GM19023 (cell line): Measurements from ENCODE around the gene PUS7.
"Not testable (repeated sequence)": the region's sequence is repeated elsewhere in the genome, so short reads cannot be mapped to it uniquely, and the experiment has no call there.

Source experiments
- ATAC-seq: cut with Tn5 transposase; IDR thresholded peaks from one replicate; pipeline ENCODE4 v1.9.1; 2021; ENCODE audit warnings: mild to moderate bottlenecking, moderate library complexity; ENCODE audit not compliant: unreplicated experiment

PUS7 gene

DNA sequence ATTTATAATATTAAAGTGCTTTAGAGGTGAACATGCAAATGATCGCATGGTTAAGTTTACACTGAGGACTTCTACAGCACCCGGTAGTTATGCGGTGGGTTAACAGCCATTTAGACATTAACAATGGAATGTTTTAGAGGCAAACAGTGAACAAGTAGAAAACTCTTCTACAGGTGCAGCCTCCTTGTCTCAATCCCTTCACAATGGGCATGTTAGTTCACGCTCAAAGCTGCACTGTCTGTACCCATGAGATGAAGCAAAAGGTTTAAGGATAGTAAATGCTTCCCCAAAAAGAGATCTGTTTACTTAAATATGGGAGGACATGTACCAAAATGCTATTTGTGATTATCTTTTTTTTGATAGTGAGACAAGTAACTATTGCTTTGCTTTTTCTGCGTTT, 25.1 kb downstream of the PUS7 start:
- ATAC-seq: no peak

DNA sequence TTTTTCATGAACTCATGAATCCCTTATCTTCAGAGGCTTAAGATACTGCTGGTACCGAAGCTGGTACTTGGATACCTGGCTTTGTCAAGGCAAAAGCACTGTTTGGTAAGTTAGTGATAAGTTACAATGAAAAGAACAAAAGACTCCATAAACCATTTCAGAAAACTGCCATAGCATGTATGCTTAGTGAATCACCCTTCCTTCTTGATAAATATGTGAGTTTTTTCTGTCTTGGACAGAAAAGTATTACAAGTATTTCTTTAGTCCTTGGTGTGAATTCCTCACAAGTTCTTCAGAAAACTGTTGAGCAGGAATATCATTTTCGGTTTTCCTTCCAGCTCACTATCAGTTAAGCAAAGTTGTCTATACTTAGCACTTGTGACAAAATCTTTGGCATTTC, 25.6 kb downstream of the PUS7 start:
- no peak for ATAC-seq

- ATAC-seq: no peak
Measured at GRCh38 chr7:105493923-105494315, 28.2 kb downstream of the PUS7 start.

- ATAC-seq: no peak
Measured at GRCh38 chr7:105493196-105493922, 28.7 kb downstream of the PUS7 start.

DNA sequence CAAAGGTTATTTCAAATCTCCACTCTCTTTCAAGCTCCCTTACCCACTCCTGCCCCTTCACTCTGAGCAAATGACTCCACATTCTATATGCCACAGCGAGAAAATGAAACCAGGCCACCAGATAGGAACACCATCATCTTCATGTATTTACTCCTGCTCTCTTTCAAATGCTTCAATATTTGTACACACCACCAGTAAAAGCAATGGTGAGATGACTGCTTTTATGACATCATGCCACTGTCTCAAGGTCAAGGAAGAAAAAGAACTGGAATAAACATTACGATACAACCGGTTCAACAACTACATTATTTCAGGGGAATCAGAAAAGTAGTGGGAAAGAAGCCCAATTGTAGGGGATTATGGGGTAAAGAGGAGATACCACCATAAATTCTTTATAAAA, 32.7 kb downstream of the PUS7 start:
- no peak for ATAC-seq

DNA sequence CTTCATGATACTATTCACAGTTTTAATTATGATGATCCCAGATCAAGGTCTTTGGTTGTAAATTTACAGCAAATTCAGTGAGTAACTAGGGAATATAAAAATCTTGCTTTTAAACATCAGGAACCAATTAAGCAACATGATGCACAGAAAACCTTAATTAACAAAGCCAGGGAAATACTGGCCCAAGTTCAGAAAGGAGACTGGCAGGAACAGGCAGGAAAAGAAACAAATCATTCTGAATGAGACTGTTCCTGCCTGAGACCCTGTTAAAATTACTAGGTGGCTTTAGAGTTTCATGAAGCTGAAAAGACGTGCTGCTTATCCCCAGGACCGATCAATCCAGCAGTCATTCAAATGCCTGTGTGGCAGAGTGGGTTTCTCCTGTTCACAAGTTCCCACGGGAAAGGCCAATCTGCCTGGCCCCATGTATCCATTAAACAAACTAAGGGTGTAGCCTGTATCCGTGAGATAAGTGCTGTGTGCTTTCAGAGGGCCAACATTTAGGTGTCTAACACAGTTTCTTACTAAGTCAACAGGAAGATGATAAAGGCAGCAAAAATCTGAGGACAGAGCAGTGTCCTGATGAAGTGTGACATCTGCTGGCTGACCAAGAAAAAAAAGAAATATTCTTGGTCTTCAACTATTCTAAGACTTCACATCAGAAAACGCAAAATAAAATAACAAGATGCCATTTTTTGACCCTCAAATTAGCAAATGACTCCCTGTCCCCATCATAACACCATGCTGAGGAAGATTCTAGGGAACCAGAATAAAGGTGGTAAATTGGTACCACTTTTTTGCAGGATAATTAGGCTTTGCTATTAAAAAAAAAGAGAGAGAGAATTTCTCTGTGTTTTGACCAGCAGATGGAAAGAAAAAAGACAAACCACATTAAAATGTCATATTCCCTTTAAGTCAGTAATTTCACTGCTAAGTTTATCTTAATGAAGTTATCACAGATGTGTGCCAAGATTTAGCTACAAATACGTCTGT, 34.2 kb downstream of the PUS7 start:
- no peak for ATAC-seq

GRCh38 chr7:105480931-105481330, 41.1 kb downstream of the PUS7 start:
- ATAC-seq: no peak

DNA sequence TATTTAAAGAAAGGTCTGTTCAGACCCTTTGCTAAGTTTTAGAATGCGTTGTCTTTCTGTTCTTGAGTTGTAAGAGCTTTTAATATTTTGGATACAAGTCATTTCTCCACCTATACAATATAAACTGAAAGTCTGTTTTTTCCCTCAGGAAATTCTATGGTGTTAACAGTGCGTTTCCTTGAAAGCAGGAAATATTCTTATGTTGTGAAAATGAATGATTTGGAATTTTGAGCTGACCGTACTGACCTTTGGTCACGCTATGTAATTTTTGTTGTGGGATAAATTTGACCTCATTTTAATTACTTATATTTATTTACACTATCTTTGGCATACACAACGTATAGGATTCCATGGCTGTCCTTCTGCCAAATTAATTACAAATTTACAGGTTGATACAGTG, 43.5 kb downstream of the PUS7 start:
- no peak for ATAC-seq

DNA sequence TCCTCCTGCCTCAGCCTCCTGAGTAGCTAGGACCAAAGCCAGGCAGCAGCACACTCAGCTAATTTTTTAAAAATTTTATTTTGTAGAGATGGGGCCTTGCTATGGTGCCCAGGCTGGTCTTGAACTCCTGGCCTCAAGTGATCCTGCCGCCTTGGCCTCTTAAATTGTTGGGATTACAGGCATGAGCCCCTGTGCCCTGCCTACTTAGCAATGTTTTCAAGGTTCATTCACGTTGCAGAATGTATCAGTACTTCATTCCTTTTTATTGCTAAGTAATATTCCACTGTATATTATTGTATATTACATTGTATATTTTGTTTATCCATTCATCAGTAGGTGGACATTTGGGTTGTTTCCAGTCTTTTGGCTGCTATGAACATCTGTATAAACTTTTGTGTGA, 44.2 kb downstream of the PUS7 start:
- no peak for ATAC-seq

- no peak for ATAC-seq
Measured at GRCh38 chr7:105474045-105474444, 48.0 kb downstream of the PUS7 start.

- ATAC-seq: no peak
Measured at GRCh38 chr7:105473163-105473562, 48.9 kb downstream of the PUS7 start.

GRCh38 chr7:105470846-105471245, 51.2 kb downstream of the PUS7 start:
- ATAC-seq: no peak

- ATAC-seq: no peak
Measured at GRCh38 chr7:105470090-105470489, 52.0 kb downstream of the PUS7 start.

GRCh38 chr7:105462765-105463420, 59.2 kb downstream of the PUS7 start:
- ATAC-seq: no peak

GRCh38 chr7:105461518-105461917, 60.6 kb downstream of the PUS7 start:
- no peak for ATAC-seq

GRCh38 chr7:105457619-105458225, 64.3 kb downstream of the PUS7 start:
- no peak for ATAC-seq

GRCh38 chr7:105454921-105455320, 67.2 kb downstream of the PUS7 start:
- no peak for ATAC-seq

- no peak for ATAC-seq
Measured at GRCh38 chr7:105454095-105454747, 67.8 kb downstream of the PUS7 start.

DNA sequence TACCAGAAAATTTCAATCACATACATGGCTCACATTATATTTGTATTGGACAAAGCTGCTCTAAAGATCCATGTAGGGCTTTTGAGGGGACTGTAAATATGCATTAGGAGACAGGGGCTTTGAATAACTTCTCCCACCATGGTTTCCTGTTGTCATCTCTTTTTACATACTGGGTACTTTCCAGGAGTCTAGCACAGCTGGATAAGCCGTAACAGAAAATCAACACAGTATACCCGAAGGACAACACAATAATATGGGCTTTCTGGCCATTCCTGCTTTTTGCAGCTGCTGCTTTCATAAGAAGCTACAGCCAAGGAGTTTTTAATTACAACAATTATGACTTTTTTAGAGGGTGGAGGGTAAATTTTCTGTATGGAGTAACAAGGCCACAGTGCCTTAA, 70.0 kb downstream of the PUS7 start:
- ATAC-seq: no peak

DNA sequence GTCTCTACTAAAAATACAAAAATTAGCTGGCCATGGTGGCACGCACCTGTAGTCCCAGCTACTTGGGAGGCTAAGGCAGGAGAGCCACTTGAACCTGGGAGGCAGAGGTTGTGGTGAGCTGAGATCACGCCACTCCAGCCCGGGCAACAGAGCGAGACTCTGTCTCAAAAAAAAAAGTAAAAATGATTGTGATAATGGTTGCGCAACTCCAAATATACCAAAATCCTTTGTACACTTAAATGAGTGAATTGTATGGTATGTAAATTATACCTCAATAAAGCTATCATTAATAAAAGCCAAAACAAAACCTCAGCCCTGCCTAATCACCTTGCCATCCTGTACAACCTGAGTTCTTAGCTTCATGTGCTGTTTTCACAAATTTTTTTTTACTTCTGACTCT, 71.2 kb downstream of the PUS7 start:
- ATAC-seq: not testable (repeated sequence)
